CD1c-positive myeloid dendritic cell (primary cell): Measurements from ENCODE around the gene GYG2.
"Not testable (repeated sequence)": the region's sequence is repeated elsewhere in the genome, so short reads cannot be mapped to it uniquely, and the experiment has no call there.

ENCODE experiments used
- DNase-seq: peaks from one replicate; pipeline ENCODE4 v3.0.0-alpha.2; 2016; ENCODE audit errors: extremely low spot score

Gene GYG2

DNA sequence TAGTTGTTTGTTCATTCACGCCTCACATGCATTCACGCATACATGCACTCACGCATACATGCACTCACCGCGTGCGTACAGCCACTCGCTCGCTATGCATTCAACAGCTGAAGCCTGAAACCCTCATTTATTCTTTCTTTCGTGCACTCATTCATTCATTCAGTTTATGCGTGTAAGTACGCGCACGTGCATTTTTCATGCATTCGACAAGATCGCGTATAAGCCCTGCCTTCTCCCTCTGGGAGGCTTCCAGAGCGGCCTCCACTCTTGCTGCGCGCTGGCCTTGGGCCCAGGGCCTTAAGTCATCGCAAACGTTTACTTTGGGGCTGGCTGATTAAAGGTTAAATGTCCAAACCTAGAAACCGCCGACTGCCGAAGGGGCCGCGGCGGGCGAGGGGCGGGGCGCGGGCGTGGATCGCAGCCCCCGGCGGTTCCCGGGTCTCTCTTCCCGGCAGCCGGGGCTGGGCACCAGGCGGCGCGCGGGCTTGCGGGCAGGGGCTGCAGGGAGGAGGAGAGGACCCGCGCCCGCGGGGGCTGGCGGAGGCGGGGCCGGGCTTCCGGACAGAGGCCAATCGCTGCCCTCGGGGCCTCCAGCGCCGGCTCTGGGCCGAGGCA lies at the start of gene GYG2:
GYG2 (plus strand) TSS at position 587 of the 615 bp plus-strand sequence. CDS start 1,259 bp downstream, outside the sequence.
- no peak for DNase-seq

DNA sequence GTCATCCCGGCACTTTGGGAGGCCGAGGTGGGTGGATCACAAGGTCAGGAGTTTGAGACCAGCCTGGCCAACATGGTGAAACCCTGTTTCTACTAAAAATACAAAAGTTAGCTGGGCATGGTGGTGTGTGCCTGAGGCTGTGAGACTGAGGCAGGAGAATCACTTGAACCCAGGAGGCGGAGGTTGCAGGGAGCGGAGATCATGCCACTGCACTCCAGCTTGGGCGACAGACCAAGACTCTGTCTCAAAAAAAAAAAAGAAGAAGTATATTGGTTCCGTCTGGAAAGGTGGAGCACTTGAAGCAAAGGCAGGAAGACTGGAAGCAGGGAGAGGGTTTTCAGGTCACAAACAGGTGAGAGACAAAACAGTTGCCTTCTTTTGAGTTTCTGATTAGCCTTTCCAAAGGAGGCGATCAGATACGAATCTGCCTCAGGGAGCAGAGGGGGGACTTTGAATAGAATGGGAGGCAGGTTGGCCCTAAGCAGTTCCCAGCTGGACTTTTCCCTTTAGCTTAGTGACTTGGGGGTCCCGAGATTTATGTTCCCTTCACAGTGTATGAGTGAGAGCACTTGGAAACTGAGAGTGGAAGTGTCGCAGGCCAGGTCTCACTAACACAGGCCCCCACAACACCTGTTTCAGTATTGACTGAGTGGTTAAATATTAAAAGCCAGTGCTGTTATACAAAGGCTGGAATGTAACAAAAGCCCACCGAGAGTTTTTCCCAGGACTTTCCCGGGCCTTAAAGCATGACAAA lies 48.1 kb upstream of the GYG2 start:
- DNase-seq = not testable (repeated sequence)

DNA sequence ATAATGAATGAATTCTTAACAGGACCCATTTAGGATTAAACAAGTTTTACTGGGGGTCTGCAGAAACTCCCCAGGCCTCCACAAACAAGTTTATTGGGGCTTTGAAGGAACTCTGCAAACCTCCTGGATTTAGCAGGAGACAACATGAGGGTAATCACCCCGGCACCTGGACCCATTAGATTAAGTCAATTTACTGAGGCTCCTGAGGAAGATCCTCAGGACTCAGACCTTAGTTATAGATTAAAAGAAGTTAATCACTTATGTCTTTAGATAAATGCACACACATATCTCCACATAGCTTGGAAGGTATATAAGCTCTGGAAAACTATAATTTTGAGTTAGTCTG lies 47.5 kb upstream of the GYG2 start:
- DNase-seq = no peak

DNA sequence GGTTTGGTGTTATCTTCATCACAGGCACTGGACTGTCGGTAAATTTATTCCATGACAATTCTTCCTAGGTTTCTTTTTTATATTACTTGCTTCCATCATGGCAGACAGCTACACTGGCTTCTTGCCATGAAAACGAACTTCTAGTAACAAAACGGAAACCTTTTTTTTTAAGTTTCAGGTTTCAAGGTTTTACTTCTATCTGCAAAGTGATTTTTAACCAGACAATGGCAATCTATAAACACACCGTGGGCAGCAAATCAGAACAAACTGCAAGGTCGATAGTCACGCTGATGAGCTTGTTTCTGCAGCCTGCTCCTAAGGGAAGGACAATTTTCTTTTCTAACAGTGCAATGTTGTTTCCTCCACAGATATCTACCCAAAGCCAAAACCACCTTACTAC lies 47.0 kb upstream of the GYG2 start:
- DNase-seq = no peak

DNA sequence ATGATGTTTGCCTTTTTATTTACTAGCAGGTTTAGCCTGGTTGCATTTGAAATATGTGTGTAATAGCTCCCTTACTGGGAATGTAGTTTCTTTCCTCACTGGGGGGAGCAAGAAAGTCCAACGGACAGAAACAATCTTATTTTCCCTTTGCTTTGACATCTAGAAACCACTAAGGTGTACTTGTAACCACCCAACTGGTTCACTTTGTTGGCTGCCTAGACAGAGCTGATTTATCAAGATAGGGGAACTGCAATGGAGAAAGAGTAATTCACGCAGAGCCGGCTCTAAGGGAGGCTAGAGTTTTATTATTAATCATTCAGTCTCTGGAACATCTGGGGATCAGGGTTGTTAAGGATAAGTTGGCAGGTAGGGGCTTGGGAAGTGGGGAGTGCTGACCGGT lies 46.6 kb upstream of the GYG2 start:
- no peak for DNase-seq

DNA sequence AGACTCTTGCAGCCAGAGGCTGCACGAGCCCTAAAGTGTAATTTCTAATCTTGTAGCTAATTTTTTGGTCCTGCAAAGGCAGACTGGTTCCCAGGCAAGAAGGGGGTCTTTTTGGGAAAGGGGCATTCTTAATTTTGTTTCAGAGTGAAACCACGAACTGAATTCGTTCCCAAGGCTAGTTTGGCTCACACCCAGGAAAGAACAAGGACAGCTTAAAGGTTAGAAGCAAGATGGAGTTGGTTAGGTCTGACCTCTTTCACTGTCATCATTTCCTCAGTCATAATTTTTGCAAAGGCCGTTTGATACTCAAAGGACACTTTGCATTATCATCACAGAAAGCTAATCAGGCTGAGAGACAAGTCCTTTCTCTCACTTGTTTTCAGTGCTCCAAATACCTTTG lies 46.0 kb upstream of the GYG2 start:
- DNase-seq = no peak

DNA sequence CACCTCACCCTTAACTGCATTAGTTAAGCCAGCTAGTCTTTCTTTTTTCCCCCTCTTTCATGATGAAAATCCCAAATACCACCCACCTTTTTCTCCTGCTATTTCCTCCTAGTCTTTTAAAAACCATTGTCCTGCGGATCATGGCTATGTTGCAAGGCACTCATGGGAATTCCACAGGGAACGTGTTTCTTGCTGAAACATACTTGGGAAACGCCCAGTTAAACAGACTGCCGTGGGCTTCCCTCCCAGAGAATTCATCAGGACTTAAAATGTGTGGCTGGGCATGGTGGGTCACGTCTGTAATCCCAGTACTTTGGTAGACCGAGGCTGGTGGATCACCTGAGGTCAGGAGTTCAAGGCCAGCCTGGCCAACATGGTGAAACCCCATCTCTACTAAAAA lies 44.7 kb upstream of the GYG2 start:
- DNase-seq = no peak

DNA sequence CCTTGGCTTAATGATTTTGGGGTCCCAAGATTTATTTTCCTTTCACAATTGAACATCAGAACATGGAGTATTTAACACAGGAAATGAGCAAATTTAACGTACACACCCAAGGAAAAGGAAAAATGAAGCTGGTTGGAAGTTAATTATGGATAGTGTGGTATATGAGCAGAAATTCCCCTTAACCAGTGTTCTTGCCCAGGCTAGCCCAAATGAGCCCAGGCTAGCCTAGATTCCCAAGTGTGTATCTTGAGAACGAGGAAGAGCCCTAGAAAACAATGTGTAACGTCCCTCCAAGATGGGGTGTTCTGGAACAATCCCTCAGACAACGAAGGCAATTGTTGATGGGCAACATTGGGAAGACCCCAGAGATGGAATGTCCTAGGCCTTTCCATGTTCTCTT lies 43.2 kb upstream of the GYG2 start:
- DNase-seq = no peak

DNA sequence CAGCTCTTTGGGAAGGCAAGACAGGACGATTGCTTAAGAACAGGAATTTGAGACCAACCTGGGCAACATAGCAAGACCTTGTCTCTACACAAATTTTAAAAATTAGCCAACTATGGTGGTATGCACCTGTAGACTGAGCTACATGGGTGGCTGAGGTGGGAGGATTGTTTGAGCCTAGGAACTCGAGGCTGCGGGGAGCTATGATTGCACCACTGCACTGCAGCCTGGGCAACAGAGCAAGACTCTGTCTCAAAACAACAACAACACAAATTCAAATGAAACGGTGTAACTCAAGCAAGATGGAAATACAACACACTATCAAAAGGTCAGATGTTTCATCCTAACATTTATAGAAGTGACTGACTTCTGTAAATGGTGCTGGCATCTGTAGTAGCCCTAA lies 39.8 kb upstream of the GYG2 start:
- no peak for DNase-seq

DNA sequence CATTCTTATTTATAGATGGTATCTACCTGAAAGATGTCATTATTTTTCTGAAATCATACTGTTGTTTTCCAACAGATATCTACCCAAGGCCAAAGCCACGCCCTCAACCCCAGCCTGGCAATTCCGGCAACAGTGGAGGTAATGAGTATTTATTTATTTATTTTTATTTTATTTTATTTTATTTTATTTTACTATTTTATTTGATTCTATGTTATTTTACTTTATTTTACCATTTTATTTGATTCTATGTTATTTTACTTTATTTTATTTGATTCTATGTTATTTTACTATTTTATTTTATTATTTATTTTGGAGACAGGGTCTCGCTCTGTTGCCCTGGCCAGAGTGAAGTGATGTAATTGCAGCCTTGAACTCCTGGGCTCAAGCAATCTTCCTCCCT lies 39.2 kb upstream of the GYG2 start:
- no peak for DNase-seq

DNA sequence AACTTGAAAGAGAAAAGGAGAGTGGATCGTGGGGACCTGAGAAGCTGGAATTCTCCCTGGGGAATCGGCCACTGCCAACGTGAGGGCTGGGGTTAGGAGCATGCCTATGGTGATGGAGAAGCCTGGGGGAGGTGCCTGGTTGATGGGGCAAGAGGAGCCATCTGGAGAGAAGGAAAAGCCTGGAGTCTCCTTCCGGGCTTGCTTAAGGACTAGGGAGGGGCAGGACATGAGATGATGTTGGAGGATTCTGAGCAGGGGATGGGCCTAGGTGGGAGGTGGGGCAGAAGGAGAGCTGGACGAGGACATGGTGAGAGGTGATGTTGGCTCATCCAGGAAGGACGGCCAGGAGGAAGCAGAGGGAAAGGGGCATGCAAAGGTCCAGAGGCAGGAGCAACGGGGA lies 35.0 kb upstream of the GYG2 start:
- DNase-seq = no peak

DNA sequence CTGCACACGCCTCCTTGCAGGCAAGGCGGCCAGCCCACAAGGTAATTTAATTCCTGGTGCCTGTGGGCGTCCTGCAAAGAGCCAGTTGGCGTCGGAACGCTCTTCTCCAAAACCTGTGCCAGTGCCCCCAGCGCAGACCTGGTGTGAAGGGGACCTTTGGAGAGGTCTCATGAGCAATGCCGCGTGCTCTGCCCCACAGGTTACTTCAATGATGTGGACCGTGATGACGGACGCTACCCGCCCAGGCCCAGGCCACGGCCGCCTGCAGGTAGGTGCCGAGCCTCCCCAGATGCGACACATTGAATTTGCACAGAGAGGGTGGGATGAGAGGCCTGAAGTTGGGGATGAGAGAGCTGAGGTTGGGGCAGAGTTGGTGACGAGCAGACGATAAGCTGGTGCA lies 34.4 kb upstream of the GYG2 start:
- DNase-seq = no peak

DNA sequence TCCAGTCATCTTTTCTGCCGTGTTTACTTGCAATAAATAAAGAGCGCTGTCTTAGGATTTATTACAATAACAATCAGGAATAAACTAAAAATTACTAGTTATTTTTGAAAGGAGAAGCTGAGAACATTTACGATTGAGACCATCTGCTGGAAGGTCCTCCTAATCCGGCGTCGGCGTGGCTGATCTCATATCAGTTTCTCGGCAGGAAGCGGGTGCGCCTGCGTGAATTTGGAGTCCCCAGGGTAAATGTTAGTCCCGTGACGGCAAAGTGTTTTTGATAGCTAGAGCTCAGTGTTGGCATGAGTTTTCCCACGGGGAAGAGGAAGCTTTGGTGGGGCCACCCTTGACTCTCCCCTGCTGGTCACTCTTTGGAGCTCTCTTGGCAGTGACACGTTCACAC lies 31.9 kb upstream of the GYG2 start:
- DNase-seq = not testable (repeated sequence)

DNA sequence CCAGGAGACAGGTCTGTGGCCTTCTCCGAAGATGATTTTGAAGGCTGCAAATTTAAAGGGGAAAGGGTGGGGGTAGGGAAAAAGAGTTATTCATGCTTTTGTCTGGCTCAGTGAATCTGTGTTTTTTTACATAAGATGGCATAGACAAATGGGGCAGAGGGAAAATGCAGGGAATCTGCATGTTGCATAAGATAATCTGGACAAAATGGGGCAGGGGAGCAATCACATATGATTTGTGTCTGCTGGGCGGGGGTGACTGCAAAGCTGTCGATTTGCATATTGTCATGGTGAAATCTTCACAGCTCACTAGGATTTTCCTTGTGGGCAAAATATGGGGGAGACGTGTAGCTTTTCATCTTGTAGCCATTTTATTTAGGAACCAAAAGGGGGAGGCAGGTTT lies 29.4 kb upstream of the GYG2 start:
- no peak for DNase-seq

DNA sequence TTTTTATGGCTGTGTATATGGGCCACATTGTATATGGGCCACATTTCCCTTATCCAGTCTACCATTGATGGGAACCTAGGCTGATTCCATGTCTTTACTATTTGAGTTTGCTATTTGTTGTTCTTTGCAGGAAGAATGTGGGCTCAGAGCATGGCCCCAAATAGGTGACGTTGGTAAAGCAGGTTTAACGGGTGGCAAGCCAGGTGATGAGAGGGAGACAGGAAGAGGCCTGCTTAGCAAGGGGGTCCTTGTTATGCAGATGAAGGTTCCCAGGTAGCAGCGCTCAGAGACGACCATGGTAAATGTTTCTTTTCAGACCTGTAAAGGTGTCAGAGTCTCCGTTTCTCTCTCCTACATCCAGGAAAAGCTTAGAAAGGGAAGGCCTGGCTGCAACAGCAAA lies 28.8 kb upstream of the GYG2 start:
- not testable (repeated sequence) for DNase-seq

DNA sequence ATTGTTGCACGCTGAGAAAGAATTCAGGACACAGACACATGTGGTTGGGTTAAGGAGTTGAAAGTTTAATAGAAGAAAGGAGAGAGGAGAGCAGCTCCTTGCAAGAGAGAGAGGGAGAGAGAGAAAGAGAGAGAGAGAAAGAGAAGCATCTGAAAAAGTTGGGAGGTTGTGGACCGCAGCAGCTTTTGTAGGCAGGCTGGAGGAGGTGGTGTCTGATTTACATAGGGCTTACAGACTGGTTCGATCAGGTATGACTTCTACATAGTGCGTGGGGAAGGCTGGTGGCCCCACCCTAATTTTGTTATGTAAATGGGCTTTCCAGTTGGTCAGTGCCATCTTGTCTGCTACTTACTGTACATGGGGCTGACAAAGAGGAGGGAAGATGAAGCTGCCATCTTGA lies 27.5 kb upstream of the GYG2 start:
- DNase-seq = no peak

DNA sequence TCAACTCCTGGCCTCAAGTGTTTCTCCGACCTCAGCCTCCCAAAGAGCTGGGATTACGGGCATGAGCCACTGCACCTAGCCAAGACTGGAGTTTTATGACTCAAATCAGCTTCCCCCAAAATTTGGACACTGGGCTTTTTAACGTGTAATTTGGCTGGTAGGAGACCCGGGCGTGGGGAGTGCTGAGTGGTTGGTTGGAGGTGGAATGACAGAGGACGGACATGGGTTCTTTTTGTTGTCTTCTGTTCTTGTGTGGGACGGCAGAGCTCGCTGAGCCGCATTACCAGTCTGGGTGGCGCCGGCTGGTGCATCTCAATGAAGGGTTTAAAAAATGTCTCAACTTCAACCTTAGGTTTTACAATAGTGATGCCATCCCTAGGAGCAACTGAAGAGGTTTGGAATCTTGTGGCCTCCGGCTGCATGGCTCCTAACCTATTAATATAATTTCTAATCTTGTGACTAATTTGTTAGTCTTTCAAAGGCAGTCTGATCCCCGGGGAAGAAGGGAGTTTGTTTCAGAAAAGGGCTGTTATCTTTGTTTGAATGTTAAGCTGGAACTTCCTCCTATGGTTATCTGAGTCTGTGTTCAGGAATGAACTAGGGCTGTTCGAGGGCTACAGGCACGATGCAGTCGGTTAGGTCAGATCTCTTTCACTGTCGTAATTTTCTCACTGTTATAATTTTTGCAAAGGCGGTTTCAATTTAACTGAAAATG lies 26.2 kb upstream of the GYG2 start:
- DNase-seq = not testable (repeated sequence)

DNA sequence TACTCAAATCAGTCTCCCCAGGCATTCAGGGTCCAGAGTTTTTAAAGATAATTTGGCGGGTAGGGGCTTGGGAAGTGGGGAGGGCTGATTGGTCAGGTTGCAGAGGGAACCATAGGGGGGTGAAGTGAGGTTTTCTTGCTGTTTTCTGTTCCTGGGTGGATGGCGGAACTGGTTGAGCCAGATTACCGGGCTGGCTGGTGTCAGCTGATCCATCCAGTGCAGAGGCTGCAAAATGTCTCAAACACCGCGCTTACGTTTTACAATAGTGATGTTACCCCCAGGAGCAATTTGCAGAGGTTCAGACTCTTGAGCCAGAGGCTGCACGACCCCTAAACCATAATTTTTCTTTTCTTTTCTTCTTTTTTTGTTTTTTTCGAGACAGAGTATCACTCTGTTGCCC lies 25.2 kb upstream of the GYG2 start:
- not testable (repeated sequence) for DNase-seq

DNA sequence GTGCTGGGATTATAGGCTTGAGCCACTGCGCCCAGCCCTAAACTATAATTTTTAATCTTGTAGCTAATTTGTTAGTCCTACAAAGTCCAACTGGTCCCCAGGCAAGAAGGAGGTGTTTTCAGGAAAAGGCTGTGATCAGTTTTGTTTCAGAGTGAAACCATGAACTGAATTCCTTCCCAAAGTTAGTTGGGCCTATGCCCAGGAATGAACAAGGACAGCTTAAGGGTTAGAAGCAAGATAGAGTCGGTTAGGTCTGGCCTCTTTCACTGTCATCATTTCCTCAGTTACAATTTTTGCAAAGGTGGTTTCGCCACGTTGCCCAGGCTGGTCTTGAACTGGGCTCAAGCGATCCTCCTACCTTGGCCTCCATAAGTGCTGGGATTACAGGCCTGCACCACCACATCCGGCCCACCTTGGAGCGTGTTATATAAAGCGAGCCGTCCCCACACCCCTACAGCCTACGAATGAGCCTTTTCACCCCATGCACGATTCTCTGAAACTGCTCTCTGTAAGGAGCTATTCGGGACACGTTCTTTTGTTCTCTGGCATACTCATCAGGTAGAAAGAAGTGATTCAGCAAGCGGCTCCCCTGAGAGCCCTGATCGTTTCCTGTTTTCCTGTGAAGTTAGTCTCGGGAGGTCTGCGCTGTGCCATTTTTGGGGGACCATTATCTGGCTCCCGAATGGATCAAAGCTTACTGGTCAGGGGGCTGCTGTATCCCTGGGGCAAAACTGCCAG lies 24.5 kb upstream of the GYG2 start:
- DNase-seq = not testable (repeated sequence)

DNA sequence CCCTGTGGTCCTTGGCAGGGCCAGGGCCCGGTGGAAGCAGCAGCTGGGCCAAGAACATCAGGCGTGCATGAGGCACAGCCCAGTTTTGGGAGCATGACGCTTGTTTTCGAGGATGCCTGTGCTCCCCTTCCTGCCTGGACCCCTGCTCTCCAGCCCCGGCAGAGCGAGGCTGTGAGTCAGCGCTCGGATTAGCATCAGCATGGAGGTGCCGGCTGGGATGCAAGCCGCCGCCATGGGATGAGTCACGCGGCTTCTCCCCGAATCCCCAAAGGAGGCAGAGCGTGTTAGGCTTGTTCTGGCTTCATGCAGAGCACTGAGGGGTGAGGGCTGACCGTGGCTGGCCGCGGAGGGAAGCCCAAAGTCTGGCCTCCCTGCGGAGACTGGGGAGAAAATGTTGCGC lies 23.9 kb upstream of the GYG2 start:
- DNase-seq = not testable (repeated sequence)

DNA sequence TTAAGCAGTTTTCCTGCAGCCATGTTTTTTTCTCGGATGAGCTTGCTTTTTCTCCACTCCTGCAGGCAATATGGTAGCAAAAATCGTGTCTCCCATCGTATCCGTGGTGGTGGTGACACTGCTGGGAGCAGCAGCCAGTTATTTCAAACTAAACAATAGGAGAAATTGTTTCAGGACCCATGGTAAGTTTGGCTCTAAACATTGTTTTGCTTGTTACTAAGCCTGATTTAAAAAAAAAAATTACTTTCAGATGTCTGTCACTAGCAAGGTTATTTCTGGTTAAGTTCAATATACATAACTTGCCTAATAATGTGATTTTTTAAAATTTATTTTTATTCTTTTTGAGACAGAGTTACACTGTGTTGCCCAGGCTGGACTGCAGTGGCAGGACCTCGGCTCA lies 17.5 kb upstream of the GYG2 start:
- no peak for DNase-seq

DNA sequence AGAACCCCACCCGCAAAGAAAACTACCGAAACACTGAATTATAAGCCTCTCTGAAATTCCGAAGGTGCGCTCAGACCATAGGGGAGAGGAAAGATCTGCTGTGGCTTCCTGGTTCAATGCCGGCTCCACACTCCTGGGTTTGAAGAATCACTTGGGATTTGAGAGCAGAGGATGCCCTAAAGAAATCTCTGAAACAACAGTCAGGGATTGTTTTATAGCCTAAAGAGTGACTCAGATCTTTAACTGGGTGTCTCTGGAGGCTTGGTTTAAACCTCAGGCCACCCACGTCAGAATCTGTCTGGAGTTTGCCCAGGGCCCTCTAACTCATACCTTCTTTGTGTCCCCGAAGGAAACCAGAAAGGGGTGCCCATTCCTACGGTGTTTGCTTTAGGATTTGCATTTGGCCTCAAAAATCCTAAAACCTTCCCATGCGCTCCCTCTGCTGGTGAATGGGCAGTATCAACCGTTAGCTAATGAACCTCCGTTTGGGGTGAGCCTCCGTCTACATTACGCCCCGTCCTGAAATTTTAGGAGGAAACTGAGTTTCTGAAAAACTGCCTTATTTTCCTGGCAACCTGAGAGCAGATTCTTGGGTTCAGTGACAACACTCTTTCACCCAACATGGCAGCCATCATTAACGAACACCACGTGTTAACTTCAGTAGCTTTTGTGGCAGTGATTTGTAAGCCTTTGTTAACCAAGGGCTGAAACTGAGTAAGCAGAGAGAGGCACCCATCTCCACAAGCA lies 16.4 kb upstream of the GYG2 start:
- DNase-seq = peak; percentile 24
